SU-DHL-6 (cell line): ENCODE data around the gene BCL2.

Experiments
- CTCF ChIP-seq: fragments of 200-600 bp; sonication (generic); IDR thresholded peaks from one replicate; pipeline ENCODE4 v1.5.1; 2017; ENCODE audit warnings: antibody characterized with exemption, mild to moderate bottlenecking, low read length, moderate library complexity; ENCODE audit not compliant: insufficient read depth, poor library complexity, severe bottlenecking
- EZH2phosphoT487 ChIP-seq: fragments of 200-600 bp; sonication (generic), shearing (Covaris generic); conservative IDR thresholded peaks from 2 replicates; pipeline ENCODE4 v1.6.1; 2018; ENCODE audit warnings: mild to moderate bottlenecking, antibody characterized with exemption, low read length, moderate library complexity, mixed read lengths

- TF ChIP-seq CTCF, result no peak
- no peak for TF ChIP-seq EZH2phosphoT487
Observed at GRCh38 chr18:63223837-63224236, 95.7 kb downstream of the BCL2 start.
